MM.1S (cell line): ENCODE data around the gene IDI2.

Experiments
- DNase-seq: peaks from one replicate; pipeline ENCODE4 v3.0.0-alpha.2; 2015
- H2AFZ ChIP-seq: fragments of 300-600 bp; sonication (generic); 2 replicates; pipeline ENCODE4 v1.6.0; 2016; ENCODE audit warnings: antibody characterized with exemption, low read length
- H3F3A ChIP-seq: fragments of 300-600 bp; sonication (generic); 2 replicates; pipeline ENCODE4 v1.6.1; 2016; ENCODE audit warnings: mild to moderate bottlenecking, antibody characterized with exemption, low read length, moderate library complexity, mixed read lengths; ENCODE audit not compliant: insufficient read depth
- H3K27ac ChIP-seq: fragments of 300-600 bp; sonication (generic); 2 replicates; pipeline ENCODE4 v1.5.1; 2016; ENCODE audit warnings: mild to moderate bottlenecking, low read length
- H3K27me3 ChIP-seq: fragments of 300-600 bp; sonication (generic); replicated peaks from 2 replicates; pipeline ENCODE4 v1.6.0; 2016; ENCODE audit warnings: low read length; ENCODE audit not compliant: insufficient read depth
- H3K36me3 ChIP-seq: fragments of 300-600 bp; sonication (generic); replicated peaks from 2 replicates; pipeline ENCODE4 v1.6.1; 2016; ENCODE audit warnings: mild to moderate bottlenecking, low read length, mixed read lengths; ENCODE audit not compliant: insufficient read depth
- H3K4me1 ChIP-seq: fragments of 300-600 bp; sonication (generic); 2 replicates; pipeline ENCODE4 v1.6.1; 2016; ENCODE audit warnings: low read length, mixed read lengths
- H3K4me2 ChIP-seq: fragments of 300-600 bp; sonication (generic); 2 replicates; pipeline ENCODE4 v1.6.0; 2016; ENCODE audit warnings: low read depth, low read length
- H3K4me3 ChIP-seq: fragments of 300-600 bp; sonication (generic); 2 replicates; pipeline ENCODE4 v1.5.1; 2016; ENCODE audit warnings: low read length, mixed read lengths
- H3K79me2 ChIP-seq: fragments of 300-600 bp; sonication (generic); 2 replicates; pipeline ENCODE4 v1.6.1; 2016; ENCODE audit warnings: mixed run types, low read length, mixed read lengths
- H3K9ac ChIP-seq: fragments of 300-600 bp; sonication (generic); 2 replicates; pipeline ENCODE4 v1.6.1; 2016; ENCODE audit warnings: low read length, mixed read lengths
- H3K9me2 ChIP-seq: fragments of 300-600 bp; sonication (generic); replicated peaks from 2 replicates; pipeline ENCODE4 v1.6.1; 2016; ENCODE audit warnings: mild to moderate bottlenecking, low read length, mixed read lengths; ENCODE audit not compliant: insufficient read depth
- H3K9me3 ChIP-seq: fragments of 300-600 bp; sonication (generic); replicated peaks from 2 replicates; pipeline ENCODE4 v1.6.1; 2016; ENCODE audit warnings: mild to moderate bottlenecking, low read length, mixed read lengths; ENCODE audit not compliant: insufficient read depth
- H4K20me1 ChIP-seq: fragments of 300-600 bp; sonication (generic); 2 replicates; pipeline ENCODE4 v1.6.1; 2016; ENCODE audit warnings: mild to moderate bottlenecking, low read length, moderate library complexity, mixed read lengths; ENCODE audit not compliant: insufficient read depth
- CTCF ChIP-seq: fragments of 300-600 bp; sonication (generic); IDR thresholded peaks from 2 replicates; pipeline ENCODE4 v1.5.1; 2016; ENCODE audit warnings: antibody characterized with exemption, low read length, mixed read lengths
- EZH2 ChIP-seq: fragments of 300-600 bp; sonication (generic); optimal IDR thresholded peaks from 2 replicates; pipeline ENCODE3; 2017; ENCODE audit warnings: low read depth, mild to moderate bottlenecking, antibody characterized with exemption, low read length, mixed read lengths
- EZH2phosphoT487 ChIP-seq: fragments of 300-600 bp; sonication (generic); IDR thresholded peaks from 2 replicates; pipeline ENCODE4 v1.6.1; 2018; ENCODE audit warnings: antibody characterized with exemption, low read length

The IDI2 gene

GRCh38 chr10:985361-985760 lies 40.3 kb downstream of the IDI2 start:
- Histone ChIP-seq H3K4me1 (peaks cover 8% of the 10 kb centered on the region; the same call in 1 of the 2 replicates), H3K9me2 (no peaks in the 10 kb centered on the region), H3F3A (no peaks in the 10 kb centered on the region), H2AFZ (no peak overlapping the region), H3K4me3 (no peak overlapping the region), H4K20me1 (no peaks in the 10 kb centered on the region), H3K4me2 (no peak overlapping the region), H3K9me3 (no peaks in the 10 kb centered on the region), H3K36me3 (no peaks in the 10 kb centered on the region), H3K27me3 (no peaks in the 10 kb centered on the region), H3K9ac (no peak overlapping the region), H3K27ac (no peak overlapping the region), H3K79me2 (peaks cover 30% of the 10 kb centered on the region)
- DNase-seq = no peak
- TF ChIP-seq CTCF = no peak
- no peak for TF ChIP-seq EZH2phosphoT487
- no peak for TF ChIP-seq EZH2

DNA sequence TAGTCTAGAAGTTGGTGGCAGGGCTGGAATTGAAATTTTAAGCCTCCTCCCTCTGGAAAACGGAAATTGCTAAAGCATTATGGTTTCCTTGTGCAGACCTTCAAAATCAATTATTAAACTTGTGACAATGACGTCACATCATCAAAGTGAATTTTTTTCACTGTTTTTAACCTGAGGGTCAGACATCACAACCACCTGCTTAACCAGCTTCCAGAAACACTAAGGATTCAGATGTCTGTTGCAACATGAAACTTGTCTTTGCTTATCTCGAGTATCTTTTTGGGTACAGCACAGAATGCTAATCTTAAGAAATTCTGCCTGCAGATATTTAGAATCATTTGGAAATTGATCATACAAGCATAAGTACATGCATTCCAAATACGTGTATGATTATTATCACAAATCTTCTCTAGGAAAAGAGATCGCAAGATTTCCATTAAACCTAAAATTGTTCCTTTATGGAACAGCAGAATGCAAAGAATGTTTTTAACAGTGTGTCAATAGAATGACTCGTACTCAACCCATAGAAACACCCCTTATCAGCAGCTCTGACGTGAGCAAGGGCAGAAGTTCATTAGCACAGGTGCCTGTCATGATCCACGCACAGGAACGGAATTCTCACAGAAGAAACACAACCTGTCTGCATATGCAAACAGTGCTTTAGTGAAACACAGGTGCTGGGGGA lies 41.5 kb downstream of the IDI2 start:
- no peaks in the 10 kb centered on the region for H3K27me3 ChIP-seq
- no peaks in the 10 kb centered on the region for H3K9me2 ChIP-seq
- H3K4me2 ChIP-seq = no peak overlapping the region
- no peaks in the 10 kb centered on the region for H4K20me1 ChIP-seq
- H3K36me3 ChIP-seq = no peaks in the 10 kb centered on the region
- no peak overlapping the region for H3K4me3 ChIP-seq
- H3K4me1 ChIP-seq = no peaks in the 10 kb centered on the region
- H3K9ac ChIP-seq = no peak overlapping the region
- no peak overlapping the region for H3K27ac ChIP-seq
- TF ChIP-seq EZH2 = no peak
- no peak for TF ChIP-seq EZH2phosphoT487
- TF ChIP-seq CTCF = no peak
- H3K79me2 ChIP-seq = peaks cover 17% of the 10 kb centered on the region
- no peak overlapping the region for H2AFZ ChIP-seq
- 0 out of 2 replicates have a peak, but pooled peaks cover under 1% of the 10 kb centered on the region for H3K9me3 ChIP-seq
- H3F3A ChIP-seq = no peaks in the 10 kb centered on the region
- no peak for DNase-seq

DNA sequence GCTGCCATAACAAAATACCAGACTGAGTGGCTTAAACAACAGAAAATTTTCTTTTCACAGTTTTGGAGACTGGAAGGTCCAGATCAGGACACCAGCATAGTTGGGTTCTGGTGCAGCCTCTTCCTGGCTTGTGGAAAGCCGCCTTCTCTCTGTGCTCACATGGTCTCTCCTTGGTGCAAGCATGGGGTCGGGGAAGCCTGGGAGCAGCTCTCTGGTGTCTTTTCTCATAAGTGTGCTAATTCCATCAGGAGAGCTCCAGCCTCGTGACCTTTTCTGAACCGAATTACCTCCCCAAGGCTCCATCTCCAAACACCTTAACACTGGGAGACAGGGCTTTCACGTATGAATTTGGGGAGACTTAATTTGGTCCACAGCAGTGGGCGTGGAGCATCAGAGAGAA lies 42.3 kb downstream of the IDI2 start:
- H3K4me2 ChIP-seq = no peak overlapping the region
- H3K9me3 ChIP-seq = 0 out of 2 replicates have a peak, but pooled peaks cover 4% of the 10 kb centered on the region
- H3K9ac ChIP-seq = no peak overlapping the region
- H3K36me3 ChIP-seq = no peaks in the 10 kb centered on the region
- H3K27me3 ChIP-seq = no peaks in the 10 kb centered on the region
- H3K79me2 ChIP-seq = peaks cover 10% of the 10 kb centered on the region
- H2AFZ ChIP-seq = no peak overlapping the region
- H3K4me1 ChIP-seq = no peaks in the 10 kb centered on the region
- H3K27ac ChIP-seq = no peak overlapping the region
- no peak overlapping the region for H3K4me3 ChIP-seq
- no peak for DNase-seq
- H3K9me2 ChIP-seq = no peaks in the 10 kb centered on the region
- H4K20me1 ChIP-seq = no peaks in the 10 kb centered on the region
- TF ChIP-seq EZH2 (no peak), CTCF (no peak), EZH2phosphoT487 (no peak)
- no peaks in the 10 kb centered on the region for H3F3A ChIP-seq
